Left lobe of liver (tissue), 2 donors: ENCODE measurements around the gene ESR2. TPM values are rescaled to one million over a fixed set of nuclear protein-coding genes. Genes with fewer than 3 reads are reported as not detected.
A peak's percentile ranks its signal among the peaks of the same experiment; 100 is the strongest.

ENCODE experiments used
- ATAC-seq: fragments of 200-7000 bp; cut with Tn5 transposase; one replicate; pipeline ENCODE4 v1.9.1; 2020; ENCODE audit warnings: mild to moderate bottlenecking, moderate library complexity
- DNase-seq: peaks from one replicate; pipeline ENCODE4 v3.0.0-alpha.2; 2020; ENCODE audit warnings: low spot score
- total RNA-seq: library from RNA; stranded (reverse); gene quantifications from one replicate; pipeline ENCODE4 v1.2.1, GENCODE V29; 2021
- donor health status: DM: no; HTN: no; CAD: no; lungs with moderate emphysema.
- donor health status: DM: no; HTN: yes; CAD: no.

ESR2 gene
- total RNA-seq, 1 donor from 2014 or later: 0.08 TPM

- DNase-seq (no peak), ATAC-seq (no peak)
Observed at GRCh38 chr14:64095620-64096019, 198.6 kb downstream of the ESR2 start.

DNA sequence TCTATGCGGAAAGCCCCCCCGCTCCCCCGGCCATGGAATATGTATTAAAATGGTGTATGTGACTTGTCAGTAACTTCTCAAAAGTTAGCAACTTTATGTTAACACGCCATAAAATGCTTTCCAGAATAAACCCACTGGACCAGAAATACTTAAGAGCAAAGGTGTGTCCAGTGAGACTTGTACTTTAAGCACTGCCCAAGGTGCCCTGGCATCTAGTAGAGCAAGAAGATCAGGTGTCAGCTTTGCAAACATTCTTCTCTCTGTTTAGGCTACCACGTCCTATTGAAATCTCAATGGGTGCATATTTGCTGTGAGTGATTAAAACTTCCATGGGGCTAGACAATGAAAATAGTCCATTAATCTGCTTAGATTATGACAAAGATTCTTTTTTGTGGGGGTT, 201.2 kb downstream of the ESR2 start:
- DNase-seq (no peak), ATAC-seq (no peak)

DNA sequence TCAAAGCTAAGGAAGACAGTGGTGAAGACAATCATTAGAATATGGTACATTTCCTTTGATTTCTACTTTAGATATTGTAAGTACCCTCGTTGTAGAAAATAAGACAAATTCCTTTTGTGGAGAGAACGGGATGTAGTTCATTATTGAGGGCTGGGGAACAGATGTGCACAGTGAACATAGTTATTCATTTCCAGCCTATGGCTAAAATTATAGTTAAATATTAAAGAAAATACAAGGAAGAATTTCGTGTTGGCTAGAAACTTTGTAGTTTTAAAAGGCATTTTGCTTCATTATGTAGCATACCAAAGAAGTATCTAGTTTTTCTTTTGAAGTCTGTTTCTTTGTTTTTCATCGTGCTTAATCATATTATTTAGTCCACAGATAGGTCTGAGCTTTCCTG, 201.8 kb downstream of the ESR2 start:
- ATAC-seq: no peak
- no peak for DNase-seq

DNA sequence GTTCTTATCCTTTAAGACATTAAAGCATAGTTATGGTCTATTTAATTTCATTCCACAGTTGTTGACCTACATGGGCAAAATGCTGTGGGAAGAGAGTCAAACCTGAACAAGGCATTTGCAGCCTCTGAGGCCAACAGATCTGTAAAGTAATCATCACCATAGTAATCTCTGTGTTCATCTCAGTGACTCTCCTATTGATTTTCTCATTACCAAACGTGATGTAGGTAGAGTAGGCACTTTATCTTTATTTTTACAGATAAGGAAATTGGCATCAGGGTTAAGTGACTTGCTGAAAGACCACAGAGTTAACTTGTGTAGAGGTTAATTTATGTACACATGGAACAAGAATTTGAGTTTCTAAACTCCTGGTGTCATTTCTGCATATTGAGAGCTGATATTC, 203.0 kb downstream of the ESR2 start:
- no peak for DNase-seq
- ATAC-seq: peak; percentile 13

DNA sequence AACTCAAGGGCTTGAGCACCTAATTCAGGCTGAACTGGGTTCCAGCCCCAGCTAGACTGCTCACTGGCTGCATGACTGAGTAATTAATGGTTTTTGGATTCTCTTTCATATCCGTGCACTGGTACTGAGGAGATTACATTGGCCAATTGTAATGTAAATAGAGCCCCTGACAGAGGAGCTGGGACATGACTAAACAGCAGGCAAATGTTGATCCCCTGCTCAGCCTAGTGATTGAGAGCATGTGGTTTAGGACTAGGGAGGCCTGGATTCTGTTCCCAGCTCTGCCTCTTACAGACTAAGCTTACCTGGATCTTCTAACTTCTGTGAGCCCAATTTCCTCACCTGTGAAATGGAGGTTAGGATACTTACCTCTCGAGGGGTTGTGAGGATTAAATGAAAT, 204.3 kb downstream of the ESR2 start:
- no peak for ATAC-seq
- no peak for DNase-seq

- ATAC-seq (no peak), DNase-seq (no peak)
Observed at GRCh38 chr14:64088647-64088964, 205.6 kb downstream of the ESR2 start.

DNA sequence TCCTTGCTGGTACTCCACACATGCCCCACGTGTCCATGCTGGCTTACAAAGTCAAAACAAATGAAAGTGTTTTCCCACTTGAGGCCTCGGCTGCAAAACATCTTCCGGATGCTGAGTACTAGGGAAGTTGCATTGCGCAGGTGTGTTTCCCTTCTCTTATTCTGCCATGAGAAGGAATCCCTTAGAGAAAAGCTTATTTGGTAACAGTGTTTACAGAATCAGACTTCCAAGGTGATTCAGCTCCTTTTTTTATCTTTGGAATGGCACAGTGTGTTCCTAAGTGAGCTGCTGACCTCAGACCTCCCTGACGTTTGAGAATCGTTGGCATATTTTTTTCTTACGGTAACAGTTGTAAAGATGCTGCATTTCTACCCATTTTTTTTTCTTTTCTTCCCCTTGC, 211.3 kb downstream of the ESR2 start:
- ATAC-seq: no peak
- no peak for DNase-seq

- DNase-seq (no peak), ATAC-seq (no peak)
Observed at GRCh38 chr14:64081174-64081746, 212.9 kb downstream of the ESR2 start.

DNA sequence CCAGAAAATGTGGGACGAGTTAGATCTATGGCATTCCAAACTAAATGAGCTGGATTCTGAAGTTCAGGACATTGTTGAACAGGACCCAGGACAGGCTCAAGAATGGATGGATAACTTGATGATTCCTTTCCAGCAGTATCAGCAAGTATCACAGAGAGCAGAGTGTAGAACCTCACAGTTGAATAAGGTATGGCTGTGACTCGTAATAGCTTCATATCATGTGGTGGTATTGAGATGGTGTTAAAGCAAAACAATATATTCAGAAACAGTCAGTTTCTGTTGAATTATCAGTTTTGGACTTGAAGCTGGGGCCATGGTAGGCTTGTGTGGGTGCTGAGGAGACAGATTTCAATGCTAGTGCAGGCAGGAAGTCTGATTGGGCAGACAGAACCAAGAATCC, 213.7 kb downstream of the ESR2 start:
- ATAC-seq (no peak), DNase-seq (no peak)

DNA sequence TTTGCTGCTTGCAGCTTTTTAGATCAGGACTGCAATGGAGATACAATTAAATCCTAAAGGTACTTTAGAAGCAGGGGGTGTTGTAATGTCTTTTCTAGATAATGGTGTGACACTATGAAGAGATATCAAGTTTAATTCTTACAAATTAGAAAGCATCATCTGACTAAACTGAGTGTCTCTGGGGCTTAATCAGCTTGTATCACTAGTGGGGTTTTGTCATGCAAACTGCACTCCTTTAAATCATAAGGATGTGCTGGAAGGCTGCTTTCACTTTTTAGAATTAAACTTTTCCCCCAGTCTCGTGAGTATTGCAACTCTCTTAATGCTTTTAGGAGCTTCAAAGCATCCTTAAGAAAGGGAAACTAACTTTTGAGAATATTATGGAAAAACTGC, 218.6 kb downstream of the ESR2 start:
- DNase-seq: no peak
- no peak for ATAC-seq

DNA sequence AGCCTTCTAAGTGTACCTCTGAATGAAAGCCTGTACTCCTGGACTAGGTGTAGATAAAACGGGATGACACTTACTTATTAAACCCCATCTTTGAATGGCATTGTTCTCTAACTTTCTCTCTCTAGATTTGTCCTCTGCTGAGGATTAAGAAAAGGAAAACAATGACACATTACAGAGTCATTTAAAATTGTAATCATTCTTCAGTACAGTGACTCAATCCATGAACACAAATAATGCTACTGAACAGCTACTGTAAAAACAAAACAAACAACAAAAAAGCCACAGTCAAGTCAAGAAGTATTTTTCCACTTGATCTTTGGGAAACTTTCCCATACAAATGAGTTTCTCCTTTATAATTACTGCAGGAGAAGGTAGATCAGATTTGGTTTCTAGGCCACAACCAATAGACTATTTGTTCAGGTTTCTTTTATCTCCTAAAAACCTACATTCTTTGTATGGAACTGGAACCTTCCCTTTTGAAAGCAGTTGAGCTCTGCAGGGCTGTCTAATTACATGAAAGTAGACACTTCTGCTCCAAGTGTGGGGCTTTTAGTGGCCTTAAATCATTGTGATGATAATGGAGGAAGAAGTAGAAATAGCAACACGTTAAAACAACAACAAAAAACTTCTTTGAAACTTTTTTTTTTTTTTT, 219.1 kb downstream of the ESR2 start:
- ATAC-seq: no peak
- no peak for DNase-seq

- no peak for DNase-seq
- peak; percentile 82 for ATAC-seq
Observed at GRCh38 chr14:64069634-64070359, 224.4 kb downstream of the ESR2 start.

- no peak for DNase-seq
- ATAC-seq: no peak
Observed at GRCh38 chr14:64064447-64064846, 229.7 kb downstream of the ESR2 start.

DNA sequence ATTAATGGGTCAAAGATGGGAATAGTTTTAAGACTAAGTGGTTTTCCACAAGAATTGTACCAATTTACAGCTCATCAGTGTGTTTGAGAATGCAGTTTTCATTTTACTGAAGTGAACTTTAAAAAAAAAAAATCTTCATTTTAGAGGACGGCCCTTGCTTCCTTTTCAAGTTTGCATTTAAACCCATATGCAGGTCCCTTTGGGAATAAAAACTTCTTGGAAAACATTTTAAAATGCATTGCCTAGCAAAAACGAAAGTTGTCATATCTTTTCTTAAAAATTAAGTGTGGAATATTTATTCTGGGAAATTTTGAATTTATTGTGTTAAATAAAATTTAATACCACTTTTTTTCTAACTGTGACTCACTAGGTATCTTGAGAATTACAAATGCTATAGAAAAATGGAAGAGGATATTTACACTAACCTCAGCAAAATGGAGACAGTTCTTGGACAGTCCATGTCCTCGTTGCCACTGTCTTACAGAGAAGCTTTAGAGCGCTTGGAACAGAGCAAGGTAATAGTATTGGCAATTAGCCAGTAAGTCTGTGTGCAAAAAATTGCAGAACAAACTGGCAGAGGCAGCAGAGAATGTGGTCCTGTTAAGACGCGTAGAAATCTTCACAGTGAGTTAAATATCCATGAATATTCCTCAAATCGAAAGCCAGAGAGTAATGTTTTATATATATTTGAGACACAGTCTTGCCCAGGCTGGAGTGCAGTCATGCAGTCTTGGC, 231.6 kb downstream of the ESR2 start:
- no peak for DNase-seq

GRCh38 chr14:64061706-64062105, 232.5 kb downstream of the ESR2 start:
- DNase-seq: no peak

More for the DNA sequence above, 231.6 kb downstream of the ESR2 start:
- no peak for ATAC-seq

GRCh38 chr14:64061115-64061514, 233.1 kb downstream of the ESR2 start:
- no peak for ATAC-seq
- no peak for DNase-seq

More at GRCh38 chr14:64061706-64062105, 232.5 kb downstream of the ESR2 start:
- no peak for ATAC-seq

- peak; percentile 56 for DNase-seq
Observed at GRCh38 chr14:64060648-64061096, 233.5 kb downstream of the ESR2 start.

DNA sequence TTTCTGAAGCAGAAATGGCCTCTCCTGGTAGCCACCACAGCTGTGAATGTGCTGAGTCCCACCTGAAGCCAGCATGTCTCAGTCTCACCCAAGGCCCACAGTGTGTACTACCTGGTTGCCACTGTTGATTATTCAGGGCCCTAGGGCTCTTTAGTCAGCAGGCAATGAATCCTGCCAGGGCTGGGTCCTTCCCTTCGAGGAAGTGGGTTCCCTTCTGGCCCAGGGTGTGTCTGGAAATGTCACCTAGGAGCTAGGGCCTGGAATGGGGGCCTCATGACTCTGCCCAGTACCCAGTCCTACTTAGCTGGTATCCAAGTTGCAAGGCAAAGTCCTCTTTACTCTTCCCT, 234.0 kb downstream of the ESR2 start:
- DNase-seq: no peak
- peak; percentile 12 for ATAC-seq

More at GRCh38 chr14:64060648-64061096, 233.5 kb downstream of the ESR2 start:
- ATAC-seq: peak; percentile 97

DNA sequence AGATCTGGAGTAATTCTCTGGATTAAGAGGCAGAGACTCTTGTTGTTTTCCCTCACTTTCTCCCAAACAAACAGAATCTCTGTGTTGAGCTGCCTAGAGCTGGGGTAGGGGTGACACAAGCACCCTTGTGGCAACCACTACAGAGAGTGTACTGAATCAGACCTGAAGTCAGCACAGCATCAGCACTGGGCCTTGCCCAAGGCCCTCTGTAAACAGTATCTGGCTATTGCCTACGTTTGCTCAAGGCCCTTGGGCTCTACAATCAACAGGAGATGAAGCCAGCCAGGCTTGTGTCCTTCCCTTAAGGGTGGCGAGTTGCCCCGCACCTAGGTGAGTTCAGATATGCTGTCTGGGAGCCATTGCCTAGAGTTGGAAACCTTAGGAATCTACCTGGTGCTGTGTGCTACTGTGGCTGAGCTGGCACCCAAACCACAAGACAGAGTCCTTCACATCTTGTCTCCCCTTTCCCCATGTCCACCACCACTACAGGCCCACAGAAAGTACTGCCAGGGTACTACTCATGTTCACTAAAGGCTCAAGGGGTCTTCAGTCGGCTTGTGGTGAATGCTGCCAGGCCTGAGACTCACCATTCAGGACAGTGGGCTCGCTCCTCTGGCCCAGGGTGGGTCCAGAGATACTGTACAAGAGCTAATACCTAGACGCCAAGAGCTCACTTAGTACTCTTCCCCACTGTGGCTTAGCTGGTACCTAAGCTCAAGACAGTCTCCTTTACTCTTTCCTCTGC, 234.5 kb downstream of the ESR2 start:
- ATAC-seq (peak; percentile 54), DNase-seq (no peak)

- ATAC-seq (no peak), DNase-seq (no peak)
Observed at GRCh38 chr14:64053694-64054669, 240.2 kb downstream of the ESR2 start.
